Fibroblast of villous mesenchyme (primary cell): ENCODE results near the gene SLC51A. TPM values are rescaled to one million over a fixed set of nuclear protein-coding genes. Genes with fewer than 3 reads are reported as not detected.
A peak's percentile ranks its signal among the peaks of the same experiment; 100 is the strongest.

ENCODE experiments used
- DNase-seq: peaks from one replicate; pipeline ENCODE4 v3.0.0-alpha.2; 2010; ENCODE audit warnings: low read depth
- H3K4me3 ChIP-seq: 2 replicates; pipeline ENCODE4 v1.5.1; 2011; ENCODE audit warnings: low read depth, mild to moderate bottlenecking, low read length
- CTCF ChIP-seq: IDR thresholded peaks from 2 replicates; pipeline ENCODE4 v1.5.1; 2012; ENCODE audit warnings: low read depth, mild to moderate bottlenecking, low read length; ENCODE audit not compliant: insufficient read depth
- total RNA-seq: library from RNA; depleted of rRNA; stranded (reverse); fragments of >200 nt; gene quantifications from 2 replicates; pipeline ENCODE4 v1.2.3, GENCODE V29; 2012

SLC51A gene
- total RNA-seq, 1 donor: not detected

DNA sequence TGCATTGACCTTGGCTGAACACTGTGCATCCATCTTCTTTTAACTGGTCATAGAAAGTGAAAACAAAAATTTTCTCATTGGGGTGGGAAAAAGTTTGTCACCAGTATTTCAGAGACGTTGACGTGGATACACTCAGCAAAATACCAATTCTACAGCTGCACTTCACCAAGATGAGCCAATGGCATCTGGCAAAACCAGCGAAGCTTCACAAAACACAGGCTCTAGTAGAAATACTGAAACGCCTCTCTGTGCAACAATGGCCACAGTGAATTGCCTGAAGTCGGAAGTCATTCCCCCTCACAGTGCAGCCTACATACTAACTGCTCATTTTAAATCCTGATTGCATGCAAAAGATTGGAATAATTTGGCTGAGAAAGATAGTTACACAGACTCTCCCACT lies 54.2 kb downstream of the SLC51A start:
- DNase-seq: no peak
- TF ChIP-seq CTCF: no peak

DNA sequence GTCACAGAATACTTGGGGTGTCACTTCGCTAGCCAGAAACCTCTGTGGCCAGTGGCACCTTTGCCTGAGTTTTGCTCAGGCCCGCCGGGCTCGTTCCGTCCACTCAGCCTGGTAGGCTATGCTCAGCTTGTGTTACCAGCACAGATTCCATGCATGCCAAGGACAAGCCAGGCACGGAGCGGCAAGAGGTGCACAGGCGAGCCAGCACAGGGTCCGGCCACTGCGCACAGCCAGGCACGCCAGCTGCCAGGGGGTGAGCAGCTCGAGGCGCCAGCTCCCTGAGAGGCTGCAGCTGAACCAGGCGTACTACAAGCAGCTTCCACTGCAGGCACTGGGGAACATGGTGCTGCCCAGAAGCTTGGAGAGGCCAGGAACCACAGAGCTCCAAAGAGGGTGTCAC lies 56.5 kb downstream of the SLC51A start:
- no peak overlapping the region for H3K4me3 ChIP-seq
- TF ChIP-seq CTCF: no peak
- no peak for DNase-seq

More for the DNA sequence above, 54.2 kb downstream of the SLC51A start:
- no peak overlapping the region for H3K4me3 ChIP-seq

DNA sequence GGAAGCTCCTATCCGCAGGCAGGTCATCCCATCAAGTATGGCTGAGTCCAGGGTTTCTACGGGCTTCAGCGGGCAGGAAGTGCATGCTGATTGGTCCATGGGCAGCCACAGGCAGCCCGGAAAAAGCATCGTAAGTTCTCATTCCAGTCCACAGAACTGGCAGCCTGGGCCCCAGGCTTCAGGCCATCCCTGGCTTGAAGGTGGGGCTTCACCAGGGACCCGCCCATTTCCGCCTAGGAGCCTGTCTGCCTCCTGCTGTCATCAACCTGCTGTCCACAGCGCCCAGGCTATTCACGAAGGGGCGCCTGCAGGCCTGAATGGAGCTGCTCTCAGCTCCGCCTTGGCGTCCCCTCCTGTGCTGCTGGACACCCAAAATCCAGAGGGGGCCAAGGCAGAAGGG lies 57.3 kb downstream of the SLC51A start:
- DNase-seq: no peak
- no peak overlapping the region for H3K4me3 ChIP-seq
- TF ChIP-seq CTCF: no peak

GRCh38 chr3:196274585-196274984 lies 58.3 kb downstream of the SLC51A start:
- H3K4me3 ChIP-seq: no peak overlapping the region
- TF ChIP-seq CTCF: no peak
- peak; percentile 49 for DNase-seq

DNA sequence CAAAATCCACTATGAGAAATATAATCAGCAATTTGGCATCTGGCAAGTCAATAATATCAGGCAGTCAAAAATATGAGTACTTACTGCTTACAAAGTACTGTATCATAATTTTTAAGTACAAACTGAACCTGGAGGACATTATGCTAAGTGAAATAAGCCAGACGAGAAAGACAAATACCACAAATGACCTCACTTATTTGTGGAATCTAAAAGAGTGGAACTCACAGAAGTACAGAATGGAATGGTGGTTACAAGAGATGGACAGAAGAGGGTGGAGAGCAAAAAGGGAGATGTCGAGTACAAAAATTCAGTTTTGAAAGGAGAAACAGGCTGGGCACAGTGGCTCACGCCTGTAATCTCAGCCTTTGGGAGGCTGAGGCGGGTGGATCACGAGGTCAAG lies 58.8 kb downstream of the SLC51A start:
- H3K4me3 ChIP-seq: no peak overlapping the region
- DNase-seq: peak; percentile 43
- no peak for TF ChIP-seq CTCF

DNA sequence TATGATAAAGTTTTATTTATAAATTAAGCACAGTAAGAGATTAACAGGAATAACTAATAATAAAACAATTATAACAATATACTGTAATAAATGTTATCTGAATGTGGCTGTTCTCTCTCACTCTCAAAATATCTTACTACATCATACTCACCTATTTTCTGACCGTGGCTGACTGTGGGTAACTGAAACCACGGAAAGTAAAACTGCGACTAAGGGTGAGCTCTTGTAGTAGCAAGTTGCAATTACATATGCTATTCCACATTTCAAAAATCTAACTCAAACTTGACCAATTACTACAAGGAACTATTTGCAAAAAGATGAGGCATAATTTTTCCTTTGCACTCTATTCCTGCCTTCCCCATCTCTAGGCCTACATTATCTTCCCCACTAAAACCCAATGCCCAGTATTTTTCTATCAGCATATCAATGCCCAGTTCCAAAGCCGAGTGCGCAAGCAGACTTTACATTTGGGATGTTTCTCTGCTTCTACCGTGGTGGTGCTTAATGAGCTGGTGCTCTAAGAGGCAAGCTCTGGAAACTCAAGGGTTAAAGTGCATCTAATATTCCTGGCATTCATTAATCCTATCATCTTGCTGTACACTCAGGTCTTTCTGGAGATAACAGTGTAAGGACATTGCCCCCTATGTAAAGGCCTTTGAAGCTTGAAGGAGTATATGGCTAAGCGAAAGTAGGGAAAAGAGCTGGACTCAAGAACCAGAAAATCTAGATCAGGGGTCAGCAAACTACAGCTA lies 64.5 kb downstream of the SLC51A start:
- TF ChIP-seq CTCF: no peak
- no peak overlapping the region for H3K4me3 ChIP-seq
- no peak for DNase-seq

DNA sequence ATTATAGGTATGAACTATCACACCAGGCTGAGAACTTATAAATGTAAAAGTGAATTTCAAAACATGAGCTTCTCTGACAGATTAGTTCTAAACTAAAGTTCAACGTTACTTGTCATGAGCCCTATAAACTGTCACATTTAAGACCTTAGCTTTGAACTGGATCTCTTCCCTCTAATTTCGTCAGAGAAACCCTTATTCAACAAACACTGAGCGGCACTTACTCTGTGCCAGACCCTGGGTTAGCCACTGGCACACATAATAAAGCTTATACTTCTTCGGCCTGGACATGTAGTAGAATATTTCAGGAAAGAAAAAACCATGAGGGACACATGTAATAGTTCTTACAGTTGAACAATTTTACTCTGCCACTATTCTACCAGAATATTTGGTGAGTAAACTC lies 65.6 kb downstream of the SLC51A start:
- no peak for TF ChIP-seq CTCF
- no peak overlapping the region for H3K4me3 ChIP-seq
- no peak for DNase-seq
